ENCODE data around the gene COL20A1. TPM values are rescaled to one million over a fixed set of nuclear protein-coding genes. Genes with fewer than 3 reads are reported as not detected.

The COL20A1 gene
- total RNA-seq, 1 experiment from 2014 or later = 0.23 TPM

GRCh38 chr20:63285636-63286615, 7.1 kb upstream of the COL20A1 start:
- intact Hi-C loops (cut with micrococcal nuclease; ENCODE audit: unreplicated experiment) = no loop called here
- CTCF ChIA-PET = no interaction called here
- Histone ChIP-seq H3K36me3 (ENCODE audit: control insufficient read depth, insufficient read depth, low read length) (no peaks in the 10 kb centered on the region), H3K4me3 (ENCODE audit: low read depth in 2 of 2, low read length in 2 of 2) (no peak overlapping the region), H3K27ac (ENCODE audit: low read length) (no peak overlapping the region), H3K4me1 (ENCODE audit: control insufficient read depth, insufficient read depth, low read length) (peaks cover 11% of the 10 kb centered on the region), H3K9me3 (ENCODE audit: control insufficient read depth, insufficient read depth, low read depth, low read length) (no peaks in the 10 kb centered on the region), H3K27me3 (ENCODE audit: control insufficient read depth, insufficient read depth, low read length) (no peaks in the 10 kb centered on the region)
- POLR2A ChIA-PET = no interaction called here
- BruUV-seq (replicated peaks) = no TSS peak
- in situ Hi-C loops (cut with HindIII; ENCODE audit: low pct_unique_long_range_greater_than_20kb, low sequenced_read_pairs) = loop anchor here (25.0 kb wide), 1 partner anchor 101 kb away; no protein-coding TSS in a partner anchor
- DNase-seq (ENCODE audit: low read depth, low spot score) (no peak), ATAC-seq (no peak)
- TF ChIP-seq REST (IDR thresholded peaks at IDR 0.05; ENCODE audit: insufficient read depth in 1 of 2, low read depth in 2 of 2, low read length in 1 of 2) (no peak), CTCF (IDR thresholded peaks at IDR 0.05) (no peak), POLR2AphosphoS5 (IDR thresholded peaks at IDR 0.05; ENCODE audit: low read depth, low read length) (no peak), TCF7L2 (IDR thresholded peaks at IDR 0.05; ENCODE audit: low read depth, low read length) (no peak)

GRCh38 chr20:63286781-63287696, 5.9 kb upstream of the COL20A1 start:
- ATAC-seq (no peak), DNase-seq (ENCODE audit: low read depth, low spot score) (no peak)
- no TSS peak for BruUV-seq (replicated peaks)
- H3K4me3 ChIP-seq (ENCODE audit: low read depth in 2 of 2, low read length in 2 of 2) = no peak overlapping the region
- CTCF ChIA-PET = no interaction called here
- TF ChIP-seq CTCF (IDR thresholded peaks at IDR 0.05) (no peak), TCF7L2 (IDR thresholded peaks at IDR 0.05; ENCODE audit: low read depth, low read length) (no peak), SIN3A (IDR thresholded peaks at IDR 0.05; ENCODE audit: borderline replicate concordance, insufficient read depth, low read depth, low read length) (no peak), REST (IDR thresholded peaks at IDR 0.05; ENCODE audit: insufficient read depth in 1 of 2, low read depth in 2 of 2, low read length in 1 of 2) (no peak), POLR2AphosphoS5 (IDR thresholded peaks at IDR 0.05; ENCODE audit: low read depth, low read length) (no peak)
- no peaks in the 10 kb centered on the region for H3K9me3 ChIP-seq (ENCODE audit: control insufficient read depth, insufficient read depth, low read depth, low read length)
- H3K36me3 ChIP-seq (ENCODE audit: control insufficient read depth, insufficient read depth, low read length) = no peaks in the 10 kb centered on the region
- POLR2A ChIA-PET = no interaction called here
- peaks cover 13% of the 10 kb centered on the region for H3K4me1 ChIP-seq (ENCODE audit: control insufficient read depth, insufficient read depth, low read length)
- intact Hi-C loops (cut with micrococcal nuclease; ENCODE audit: unreplicated experiment) (no loop called here), in situ Hi-C loops (cut with HindIII; ENCODE audit: low pct_unique_long_range_greater_than_20kb, low sequenced_read_pairs) (loop anchor here (25.0 kb wide), 1 partner anchor 100 kb away; no protein-coding TSS in a partner anchor)
- no peaks in the 10 kb centered on the region for H3K27me3 ChIP-seq (ENCODE audit: control insufficient read depth, insufficient read depth, low read length)
- no peak overlapping the region for H3K27ac ChIP-seq (ENCODE audit: low read length)
